Common myeloid progenitor, CD34-positive (primary cell): ENCODE results near the gene SYTL1.

Experiments used
- CTCF ChIA-PET: fragments of 350-600 bp; sonication (Branson Sonifier 250); formaldehyde crosslinking; loops from one replicate; lab custom pipeline; 2021; ENCODE audit warnings: antibody characterized with exemption; lab: Charles Lee
- POLR2A ChIA-PET: fragments of 350-600 bp; sonication (Branson Sonifier 250); formaldehyde crosslinking; loops from one replicate; lab custom pipeline; 2021; ENCODE audit warnings: antibody characterized with exemption; lab: Charles Lee
- DNase-seq, 3 donors: peaks; one replicate each; pipeline versions ENCODE4 v3.0.0 to v3.0.0-alpha.2; 2013
- H3K27ac ChIP-seq, 2 experiments: 1 replicate in 1 of 2; 2 replicates in 1 of 2; pipeline ENCODE4 v1.7.0; 2013; ENCODE audit warnings: inconsistent platforms in 2 of 2, low read length in 2 of 2, mild to moderate bottlenecking in 2 of 2, low read depth in 1 of 2, moderate library complexity in 1 of 2; ENCODE audit not compliant: severe bottlenecking in 2 of 2, insufficient read depth in 1 of 2, poor library complexity in 1 of 2
- H3K27me3 ChIP-seq, 5 experiments: replicated peaks in 2 of 5; 1 replicate in 3 of 5; 2 replicates in 2 of 5; pipeline versions ENCODE4 v1.6.1 to v1.7.0; 2013; ENCODE audit warnings: low read length in 4 of 5, mild to moderate bottlenecking in 2 of 5, moderate library complexity in 2 of 5, inconsistent platforms in 1 of 5; ENCODE audit not compliant: insufficient read depth in 5 of 5, control insufficient read depth in 4 of 5
- H3K36me3 ChIP-seq, 4 experiments: 1 replicate in 2 of 4; 2 replicates in 2 of 4; pipeline versions ENCODE4 v1.6.1 to v1.7.0; 2013; ENCODE audit warnings: low read length in 3 of 4, control low read depth in 1 of 4, mild to moderate bottlenecking in 1 of 4; ENCODE audit not compliant: control insufficient read depth in 4 of 4, insufficient read depth in 4 of 4
- H3K4me1 ChIP-seq, 4 experiments: 1 replicate in 3 of 4; 2 replicates in 1 of 4; pipeline versions ENCODE4 v1.6.1 to v1.7.1; 2013; ENCODE audit warnings: low read length in 3 of 4, mild to moderate bottlenecking in 3 of 4, control low read depth in 1 of 4, inconsistent platforms in 1 of 4, moderate library complexity in 1 of 4; ENCODE audit not compliant: control insufficient read depth in 4 of 4, insufficient read depth in 4 of 4; ENCODE audit errors: control extremely low read depth in 1 of 4
- H3K4me3 ChIP-seq, 7 experiments: 1 replicate in 4 of 7; 2 replicates in 3 of 7; pipeline versions ENCODE4 v1.5.1 to v1.7.0; 2013; ENCODE audit warnings: mild to moderate bottlenecking in 7 of 7, low read length in 6 of 7, moderate library complexity in 6 of 7, inconsistent platforms in 2 of 7, low read depth in 2 of 7, control low read depth in 1 of 7; ENCODE audit not compliant: insufficient read depth in 4 of 7, control insufficient read depth in 1 of 7; ENCODE audit errors: extremely low read depth in 1 of 7
- H3K9me3 ChIP-seq, 5 experiments: 1 replicate in 4 of 5; 2 replicates in 1 of 5; pipeline versions ENCODE4 v1.6.1 to v1.7.1; 2013; ENCODE audit warnings: low read length in 4 of 5, mild to moderate bottlenecking in 2 of 5, inconsistent platforms in 1 of 5, low read depth in 1 of 5, moderate library complexity in 1 of 5; ENCODE audit not compliant: control insufficient read depth in 4 of 5, insufficient read depth in 2 of 5; ENCODE audit errors: control extremely low read depth in 1 of 5
- WGBS: methylation state at CpG from one replicate; pipeline ENCODE4 v1.1.5; 2013; ENCODE audit not compliant: insufficient coverage; 5-methylcytosine and 5-hydroxymethylcytosine counted together

SYTL1 gene

DNA sequence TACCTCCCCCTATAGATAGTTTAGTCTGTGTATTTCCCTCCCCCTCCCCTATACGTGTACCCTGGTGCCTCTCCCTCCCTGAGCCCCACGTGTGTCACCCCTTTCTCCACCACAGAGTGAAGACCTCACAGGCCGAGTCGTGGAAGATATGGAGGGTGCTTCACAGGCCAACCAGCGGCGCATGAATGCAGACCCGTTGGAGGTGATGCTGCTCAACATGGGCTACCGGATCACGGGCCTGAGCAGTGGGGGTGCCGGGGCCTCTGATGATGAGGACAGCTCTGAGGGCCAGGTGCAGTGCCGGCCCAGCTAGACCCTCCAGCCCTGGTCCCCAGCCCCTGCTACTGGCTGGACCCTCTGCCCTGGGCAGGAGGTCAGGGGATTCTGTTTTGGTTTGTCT, 35.8 kb upstream of the SYTL1 start:
- H3K4me1 ChIP-seq = peaks cover 0 to 2% (median under 1%) of the 10 kb centered on the region in 4 experiments
- H3K9me3 ChIP-seq = no peaks in the 10 kb centered on the region
- no peak overlapping the region for H3K27ac ChIP-seq
- H3K36me3 ChIP-seq = peaks cover 2 to 60% (median 33%) of the 10 kb centered on the region in 4 experiments
- H3K4me3 ChIP-seq = no peak overlapping the region
- no peaks in the 10 kb centered on the region for H3K27me3 ChIP-seq
- DNase-seq = no peak
- ChIA-PET POLR2A (no interaction called here), CTCF (interaction anchor here (0.9 to 1.7 kb wide), 6 partner anchors 10 to 207 kb away, joined by 3 to 5 read pairs (median 4); no protein-coding TSS in a partner anchor)
- 94% methylated on average over 9 of the region's 11 CpGs for WGBS

DNA sequence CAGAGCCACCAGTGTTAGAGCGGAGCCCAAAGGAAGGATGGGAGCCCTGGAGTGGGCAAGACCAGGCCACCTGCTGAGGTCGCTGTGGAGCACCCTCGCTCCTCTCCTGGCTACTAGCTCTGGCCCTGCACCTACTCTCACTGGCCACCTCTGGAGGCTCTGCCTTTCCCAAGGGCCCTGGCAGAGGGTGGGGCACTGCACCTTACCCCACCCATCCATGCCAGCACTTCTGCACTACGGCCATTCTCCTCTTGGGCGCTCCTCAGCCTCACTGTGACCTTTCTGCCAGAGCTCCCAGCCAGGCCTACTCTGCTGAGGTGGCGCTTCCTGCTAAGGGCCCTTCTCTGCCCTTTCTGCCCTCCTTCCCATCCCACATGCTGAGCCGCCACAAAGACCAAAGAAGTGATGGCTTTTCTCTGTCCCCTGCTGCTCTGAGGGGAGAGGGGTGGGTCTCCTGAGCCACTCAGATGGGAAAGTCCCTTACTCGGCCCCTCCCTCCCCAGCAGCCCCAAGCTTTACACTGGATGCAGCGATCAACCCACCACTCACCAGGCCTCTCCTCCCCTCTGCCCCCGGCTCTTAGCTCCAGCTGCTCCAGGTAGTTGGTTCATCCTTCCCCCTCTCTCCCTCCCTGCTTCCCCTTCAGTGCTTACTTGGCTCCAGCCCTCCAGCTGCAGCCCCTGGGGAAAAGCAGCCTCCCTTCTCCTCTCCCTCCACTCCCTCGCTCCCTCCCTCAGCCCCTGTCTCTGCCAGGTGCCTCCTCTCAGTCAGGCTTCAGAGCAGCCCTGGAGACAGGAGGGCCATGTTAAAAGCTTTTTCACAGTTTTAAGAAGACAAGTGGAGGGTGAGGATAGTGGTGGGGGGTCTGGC, 34.7 kb upstream of the SYTL1 start:
- H3K36me3 ChIP-seq = peaks cover 2 to 50% (median 24%) of the 10 kb centered on the region in 4 experiments
- H3K4me3 ChIP-seq = no peak overlapping the region
- no peak overlapping the region for H3K27ac ChIP-seq
- H3K4me1 ChIP-seq = no peaks in the 10 kb centered on the region
- ChIA-PET CTCF (interaction anchor here (0.9 to 1.7 kb wide), 7 partner anchors 10 to 208 kb away, joined by 3 to 5 read pairs (median 3); no protein-coding TSS in a partner anchor), POLR2A (no interaction called here)
- no peaks in the 10 kb centered on the region for H3K27me3 ChIP-seq
- no peaks in the 10 kb centered on the region for H3K9me3 ChIP-seq
- DNase-seq = no peak
- 96% methylated on average over 8 of the region's 11 CpGs for WGBS

DNA sequence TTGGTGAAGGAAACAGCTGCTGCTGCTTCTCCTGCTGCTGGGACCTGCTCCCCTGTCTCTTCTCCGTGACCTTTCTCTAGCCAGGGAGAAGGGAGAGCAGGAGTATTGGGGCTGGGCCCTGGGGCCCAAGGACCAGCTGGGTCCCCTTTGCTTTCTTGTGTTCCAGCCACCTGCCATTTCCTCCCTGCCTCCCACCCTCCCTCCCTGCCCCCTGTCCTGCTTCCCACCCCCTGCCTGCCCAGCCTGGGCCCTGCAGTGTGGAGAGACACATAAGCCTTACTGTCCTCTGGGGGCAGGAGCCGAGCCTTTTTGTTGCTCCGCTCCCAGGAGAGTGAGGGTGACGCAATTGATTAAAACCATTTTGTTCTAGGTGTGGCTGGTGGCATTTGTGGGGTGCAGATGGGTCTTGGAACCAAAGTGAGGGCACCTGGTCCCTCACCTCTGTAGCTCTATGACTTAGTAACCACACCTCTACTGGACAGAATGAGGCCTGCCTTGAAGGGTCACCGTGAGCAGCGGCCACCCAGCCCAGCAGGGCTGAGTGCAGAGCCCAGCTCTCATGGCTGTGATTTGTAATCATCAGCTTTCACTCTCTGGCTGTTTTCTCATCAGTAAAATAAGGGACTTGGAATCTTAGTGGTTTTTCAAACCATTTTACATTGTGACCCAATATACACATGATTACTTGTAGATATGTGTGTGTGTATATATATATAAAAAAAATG, 33.8 kb upstream of the SYTL1 start:
- ChIA-PET POLR2A (no interaction called here), CTCF (interaction anchor here (1.0 to 2.2 kb wide), 6 partner anchors 9 to 167 kb away, joined by 3 to 9 read pairs (median 3); no protein-coding TSS in a partner anchor)
- H3K36me3 ChIP-seq = peaks cover 2 to 43% (median 19%) of the 10 kb centered on the region in 4 experiments
- no CpG with 5 or more reads among the region's 6 CpGs for WGBS
- no peaks in the 10 kb centered on the region for H3K4me1 ChIP-seq
- no peak for DNase-seq
- H3K9me3 ChIP-seq = no peaks in the 10 kb centered on the region
- H3K27me3 ChIP-seq = no peaks in the 10 kb centered on the region
- no peak overlapping the region for H3K27ac ChIP-seq
- H3K4me3 ChIP-seq = no peak overlapping the region

DNA sequence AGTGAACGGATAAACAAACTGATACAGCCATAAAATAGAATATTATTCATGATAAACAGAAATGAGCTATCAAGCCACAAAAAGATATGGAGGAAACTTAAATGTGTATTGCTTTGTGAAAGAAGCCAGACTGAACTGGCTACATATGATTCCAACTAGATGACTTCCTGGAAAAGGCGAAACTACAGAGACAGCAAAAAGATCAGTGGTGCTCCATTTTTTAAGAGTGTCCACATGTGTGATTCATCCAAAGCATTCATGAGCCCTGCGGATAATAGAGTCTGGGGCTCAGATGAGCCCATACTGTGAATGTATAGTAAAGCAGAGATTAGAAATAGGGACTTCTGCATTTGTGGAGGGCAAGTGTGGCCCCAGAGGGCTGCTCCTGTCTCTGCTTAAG, 27.7 kb upstream of the SYTL1 start:
- ChIA-PET CTCF (interaction anchor here (0.6 to 2.1 kb wide), 4 partner anchors 13 to 247 kb away, joined by 3 to 10 read pairs (median 4); no protein-coding TSS in a partner anchor), POLR2A (no interaction called here)
- no peak overlapping the region for H3K27ac ChIP-seq
- no peaks in the 10 kb centered on the region for H3K4me1 ChIP-seq
- H3K27me3 ChIP-seq = peaks cover 0 to 3% (median 0%) of the 10 kb centered on the region in 5 experiments
- peak in 2 of 3 donors; percentile 30 to 33 for DNase-seq
- peaks cover 0 to 2% (median 0%) of the 10 kb centered on the region in 4 experiments for H3K36me3 ChIP-seq
- no peak overlapping the region for H3K4me3 ChIP-seq
- 77% methylated on average over 2 of the region's 3 CpGs for WGBS
- no peaks in the 10 kb centered on the region for H3K9me3 ChIP-seq

DNA sequence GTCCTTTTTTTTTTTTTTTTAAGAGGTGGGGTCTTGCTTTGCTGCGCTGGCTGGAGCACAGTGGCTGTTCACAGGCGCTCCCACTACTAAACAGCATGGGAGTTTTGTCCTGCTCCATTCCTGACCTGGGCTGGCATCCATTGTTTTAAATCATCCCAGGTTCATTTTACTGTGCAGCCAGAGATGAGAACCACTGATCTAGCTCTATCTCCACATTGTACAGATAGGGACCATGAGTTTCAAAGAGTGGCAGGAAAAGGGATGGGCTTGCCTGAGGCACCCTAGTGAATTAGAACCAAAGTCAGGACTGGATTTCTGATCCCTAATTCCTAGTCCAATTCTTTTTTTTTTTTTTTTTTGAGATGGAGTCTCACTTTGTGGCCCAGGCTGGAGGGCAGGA, 27.1 kb upstream of the SYTL1 start:
- WGBS = 89% methylated on average over 2 of the region's 2 CpGs
- Histone ChIP-seq H3K9me3 (no peaks in the 10 kb centered on the region), H3K36me3 (peaks cover 0 to 2% (median 0%) of the 10 kb centered on the region in 4 experiments), H3K27me3 (peaks cover 0 to 3% (median 2%) of the 10 kb centered on the region in 5 experiments), H3K4me1 (no peaks in the 10 kb centered on the region), H3K27ac (no peak overlapping the region), H3K4me3 (no peak overlapping the region)
- no peak for DNase-seq
- ChIA-PET CTCF (interaction anchor here (0.6 to 1.2 kb wide), 3 partner anchors 12 to 248 kb away, joined by 3 to 4 read pairs (median 3); no protein-coding TSS in a partner anchor), POLR2A (no interaction called here)

DNA sequence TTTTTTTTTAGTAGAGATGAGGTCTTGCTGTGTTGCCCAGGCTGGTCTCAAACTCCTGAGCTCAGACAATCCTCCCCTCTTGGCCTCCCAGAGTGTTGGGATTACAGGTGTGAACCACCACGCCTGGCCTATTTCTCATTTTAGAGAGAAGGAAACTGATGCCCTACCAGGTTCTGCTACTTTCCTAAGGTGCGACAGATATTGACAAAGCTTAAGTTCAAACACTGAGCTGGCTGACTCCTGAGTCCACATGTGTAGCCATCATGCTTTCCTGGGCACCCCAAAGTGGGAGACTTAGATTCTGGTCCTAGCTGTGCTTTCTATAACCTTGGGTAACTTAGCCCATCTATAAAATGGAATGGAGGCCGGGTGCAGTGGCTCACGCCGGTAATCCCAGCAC, 25.0 kb upstream of the SYTL1 start:
- peaks cover 0 to 6% (median 4%) of the 10 kb centered on the region in 4 experiments for H3K4me1 ChIP-seq
- H3K27ac ChIP-seq = no peak overlapping the region
- H3K9me3 ChIP-seq = no peaks in the 10 kb centered on the region
- ChIA-PET POLR2A (no interaction called here), CTCF (interaction anchor here (0.8 to 1.5 kb wide), 6 partner anchors 9 to 86 kb away, joined by 3 to 4 read pairs (median 3); no protein-coding TSS in a partner anchor)
- no peaks in the 10 kb centered on the region for H3K36me3 ChIP-seq
- 95% methylated on average over 5 of the region's 5 CpGs for WGBS
- H3K27me3 ChIP-seq = peaks cover 0 to 3% (median 2%) of the 10 kb centered on the region in 5 experiments
- no peak overlapping the region for H3K4me3 ChIP-seq
- no peak for DNase-seq
